Pancreas (tissue), 10 donors: ENCODE measurements around the gene C14orf132. TPM values are rescaled to one million over a fixed set of nuclear protein-coding genes. Genes with fewer than 3 reads are reported as not detected.

Experiments used
- ATAC-seq, 4 donors: fragments of 200-7000 bp; cut with Tn5 transposase; one replicate each; pipeline versions ENCODE4 v1.8.0 to v1.9.1; 2020; ENCODE audit warnings: mild to moderate bottlenecking in 4 of 4, moderate library complexity in 4 of 4
- DNase-seq, 6 donors: peaks; one replicate each; pipeline ENCODE4 v3.0.0-alpha.2; 2020
- FAIRE-seq: peaks from 2 replicates; lab custom pipeline; 2012; peaks lifted over from hg19 to GRCh38; lab: Jason Lieb, UNC
- H3K27ac ChIP-seq, 4 donors: fragments of 200-600 bp; sonication (generic); 1 replicate in 3 of 4; 2 replicates in 1 of 4; pipeline versions ENCODE4 v1.5.0 to v1.8.0; 2020
- H3K27me3 ChIP-seq, 4 donors: fragments of 200-600 bp; one replicate each; pipeline ENCODE4 v1.8.0; 2021
- H3K36me3 ChIP-seq, 3 donors: fragments of 200-600 bp; sonication (generic) in 1 of 3; one replicate each; pipeline versions ENCODE4 v1.5.0 to v1.8.0; 2020 to 2021
- H3K4me1 ChIP-seq, 3 donors: fragments of 200-600 bp; one replicate each; pipeline ENCODE4 v1.8.0; 2021
- H3K4me3 ChIP-seq, 4 donors: fragments of 200-600 bp; sonication (generic) in 2 of 4; one replicate each; pipeline versions ENCODE4 v1.5.0 to v1.8.0; 2020 to 2021
- H3K9me3 ChIP-seq, 4 donors: fragments of 200-600 bp; one replicate each; pipeline ENCODE4 v1.8.0; 2021
- CTCF ChIP-seq, 4 donors: fragments of 200-600 bp; sonication (generic) in 3 of 4; IDR thresholded peaks; one replicate each; pipeline versions ENCODE4 v1.5.0 to v1.8.0; 2021; ENCODE audit warnings: antibody characterized with exemption in 4 of 4
- WGBS, 2 donors: extraction: QIAGEN DNeasy Blood & Tissue Kit; methylation state at CpG; one replicate each; pipeline ENCODE4 v1.1.7; 2013; 5-methylcytosine and 5-hydroxymethylcytosine counted together
- intact Hi-C, 3 donors: fragments of 100-400 bp; cut with DNase I; formaldehyde crosslinking; loops; one replicate each; pipeline versions ENCODE4 v1.11.1 to v1.14.2; 2022
- polyA plus RNA-seq, 2 donors: library from polyadenylated mRNA; stranded (reverse); fragments of 200-250 nt; gene quantifications; one replicate each; pipeline ENCODE4 v1.2.3, GENCODE V29; 2013
- total RNA-seq, 6 donors: library from RNA; stranded (reverse); fragmentation: NEBNext Ultra II Directional in 4 of 6; extraction: Animal tissue kit (Norgen Biotek cat#: 25700) in 4 of 6; gene quantifications; one replicate each; pipeline versions ENCODE4 v1.2.1 to v1.2.4, GENCODE V29; 2021 to 2023
- donor health status: healthy with polysubstance abuse.
- donor health status: DM: no; HTN: no; CAD: no; lungs with moderate emphysema.
- donor health status: DM: no; HTN: no; CAD: no.
- donor health status: control.
- donor health status: control.
- donor health status: Bipolar disorder and iron deficiency.
- donor health status: DM: yes; HTN: yes; CAD: no.
- donor health status: DM: no; HTN: no; CAD: no.
- donor health status: DM: no; HTN: no; CAD: no.
- donor health status: DM: yes; HTN: yes; CAD: no.

C14orf132 gene
- total and polyA plus RNA-seq, 8 donors, result 1.5 to 11.7 (median 3.7) TPM

DNA sequence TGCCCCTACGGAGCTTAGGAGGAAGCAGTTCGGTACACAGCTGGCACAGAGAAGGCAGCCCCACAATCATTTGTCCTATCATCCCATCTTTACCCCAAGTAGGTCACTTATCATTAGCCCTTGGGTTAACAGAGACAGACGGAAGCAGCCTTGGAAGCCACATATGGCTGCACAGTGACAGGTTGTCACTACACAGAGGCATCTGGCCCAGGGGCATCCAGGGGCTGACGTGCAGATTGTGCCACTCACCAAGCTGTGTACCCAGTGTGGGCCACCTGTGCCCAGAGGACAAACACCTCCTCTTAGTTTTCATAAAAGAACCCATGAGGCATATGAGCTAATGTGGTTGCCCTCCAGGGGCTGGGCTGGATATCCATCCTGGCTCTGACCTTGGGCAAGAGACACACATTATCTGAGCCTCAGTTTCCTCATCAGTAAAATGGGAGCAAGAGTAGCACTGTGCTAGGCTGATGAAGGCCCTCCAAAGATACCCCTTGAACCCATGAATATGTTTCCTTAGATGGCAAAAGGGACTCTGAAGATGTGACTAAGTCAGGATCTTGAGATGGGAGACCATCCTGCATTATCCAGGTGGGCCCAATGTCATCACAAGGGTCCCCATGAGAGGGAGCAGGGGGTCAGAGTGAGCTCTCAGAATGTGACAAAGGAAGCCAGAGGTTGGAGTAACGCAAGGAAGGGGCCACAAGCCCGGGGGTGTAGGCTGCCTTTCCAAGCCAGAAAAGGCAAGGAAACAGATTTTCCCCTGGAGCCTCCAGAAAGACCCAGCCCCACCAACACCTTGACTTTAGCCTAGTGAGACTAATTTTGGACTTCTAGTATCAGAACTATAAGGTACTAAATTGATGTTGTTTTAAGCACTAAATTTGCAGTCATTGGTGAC, 64.6 kb downstream of the C14orf132 start:
- H3K36me3 ChIP-seq, result no peaks in the 10 kb centered on the region
- no peaks in the 10 kb centered on the region for H3K27me3 ChIP-seq
- H3K27ac ChIP-seq, result peak overlapping the region in 1 of 4 donors; percentile 48
- no peaks in the 10 kb centered on the region for H3K9me3 ChIP-seq
- no peak for DNase-seq
- H3K4me1 ChIP-seq, result peaks cover 0 to 7% (median 7%) of the 10 kb centered on the region in 3 donors
- H3K4me3 ChIP-seq, result no peak overlapping the region
- no peak for FAIRE-seq
- no peak for TF ChIP-seq CTCF (IDR thresholded peaks at IDR 0.05)
- no peak for ATAC-seq
- intact Hi-C loops, result loop anchor here in 2 of 3 donors (5.0 kb wide), 2 partner anchors 168 to 318 kb away; no protein-coding TSS in a partner anchor
- WGBS, 2 donors, result 94 to 95% methylated on average over 6 of the region's 6 CpGs

GRCh38 chr14:96104469-96105057, 65.4 kb downstream of the C14orf132 start:
- FAIRE-seq (peak; percentile 9), DNase-seq (peak; percentile 71 to 91 (median 84)), ATAC-seq (peak; percentile 76 to 85 (median 79))
- Histone ChIP-seq H3K27ac (peak overlapping the region in 2 of 4 donors; percentile 6 to 48), H3K27me3 (no peaks in the 10 kb centered on the region), H3K4me3 (no peak overlapping the region), H3K9me3 (no peaks in the 10 kb centered on the region), H3K36me3 (no peaks in the 10 kb centered on the region), H3K4me1 (peaks cover 0 to 7% (median 7%) of the 10 kb centered on the region in 3 donors)
- TF ChIP-seq CTCF (IDR thresholded peaks at IDR 0.05), result no peak
- intact Hi-C loops, result loop anchor here in 2 of 3 donors (5.0 kb wide), 2 partner anchors 168 to 318 kb away; no protein-coding TSS in a partner anchor
- 55 to 56% methylated on average over 19 of the region's 19 CpGs for WGBS, 2 donors

DNA sequence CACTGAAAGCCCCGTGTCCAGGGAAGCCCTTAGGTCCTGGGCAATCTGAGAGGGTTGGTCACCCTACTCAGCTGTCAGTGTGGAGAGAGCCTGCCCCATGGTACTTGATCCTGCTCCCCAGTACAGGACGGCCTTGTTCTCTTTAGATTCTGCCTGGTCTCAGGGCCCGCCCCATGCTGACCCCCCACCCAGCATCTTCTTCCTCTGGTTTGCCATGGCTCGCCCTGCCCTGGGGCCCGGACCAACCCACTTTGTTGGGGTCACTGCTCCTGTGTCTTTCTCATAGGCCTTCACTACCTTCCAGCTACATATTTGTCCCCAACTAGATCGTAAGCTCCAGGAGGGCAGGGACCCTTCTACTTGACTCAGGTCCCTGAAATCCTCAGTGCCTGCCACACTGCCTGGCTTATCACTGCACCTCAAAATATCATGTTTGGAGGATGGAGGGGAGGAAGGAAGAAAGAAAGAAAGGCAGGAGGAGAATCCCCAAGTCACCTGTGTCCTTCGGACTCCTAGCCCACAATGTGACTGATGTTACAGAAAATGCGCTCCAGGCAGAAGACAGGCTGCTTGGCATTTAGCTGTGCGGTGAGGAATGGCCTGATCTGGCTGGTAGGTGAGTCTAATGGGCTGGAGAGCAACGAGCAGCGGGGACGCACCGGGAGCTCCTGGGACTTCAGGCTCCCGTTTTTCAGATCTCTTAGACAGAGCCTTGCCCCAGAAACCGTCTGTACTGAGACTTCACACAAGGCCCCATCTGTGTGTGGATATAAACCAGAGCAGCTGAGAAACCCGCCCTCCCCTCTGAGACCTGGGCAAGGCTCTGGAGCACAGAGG, 66.1 kb downstream of the C14orf132 start:
- H3K4me3 ChIP-seq, result no peak overlapping the region
- DNase-seq (no peak), FAIRE-seq (no peak), ATAC-seq (no peak)
- H3K27me3 ChIP-seq, result no peaks in the 10 kb centered on the region
- no peaks in the 10 kb centered on the region for H3K36me3 ChIP-seq
- TF ChIP-seq CTCF (IDR thresholded peaks at IDR 0.05), result no peak
- peak overlapping the region in 2 of 4 donors; percentile 6 to 48 for H3K27ac ChIP-seq
- WGBS, 2 donors, result 89 to 91% methylated on average over 16 of the region's 16 CpGs
- peaks cover 0 to 7% (median 7%) of the 10 kb centered on the region in 3 donors for H3K4me1 ChIP-seq
- intact Hi-C loops, result no loop called here
- no peaks in the 10 kb centered on the region for H3K9me3 ChIP-seq

GRCh38 chr14:96105926-96106441, 66.8 kb downstream of the C14orf132 start:
- no peaks in the 10 kb centered on the region for H3K9me3 ChIP-seq
- ATAC-seq (peak in 3 of 4 donors; percentile 21 to 65 (median 42)), DNase-seq (peak in 2 of 6 donors; percentile 42 to 43), FAIRE-seq (no peak)
- no peaks in the 10 kb centered on the region for H3K36me3 ChIP-seq
- H3K4me1 ChIP-seq, result peaks cover 0 to 7% (median 7%) of the 10 kb centered on the region in 3 donors
- TF ChIP-seq CTCF (IDR thresholded peaks at IDR 0.05), result no peak
- H3K27me3 ChIP-seq, result no peaks in the 10 kb centered on the region
- intact Hi-C loops, result no loop called here
- no peak overlapping the region for H3K4me3 ChIP-seq
- WGBS, 2 donors, result 65 to 73% methylated on average over 15 of the region's 15 CpGs
- H3K27ac ChIP-seq, result no peak overlapping the region
